HG03558 (cell line): Measurements from ENCODE around the gene HDC.

Source experiments
- ATAC-seq: cut with Tn5 transposase; IDR thresholded peaks from one replicate; pipeline ENCODE4 v1.9.1; 2021; ENCODE audit warnings: moderate number of reproducible peaks; ENCODE audit not compliant: unreplicated experiment; ENCODE audit errors: extremely low read depth

The HDC gene

DNA sequence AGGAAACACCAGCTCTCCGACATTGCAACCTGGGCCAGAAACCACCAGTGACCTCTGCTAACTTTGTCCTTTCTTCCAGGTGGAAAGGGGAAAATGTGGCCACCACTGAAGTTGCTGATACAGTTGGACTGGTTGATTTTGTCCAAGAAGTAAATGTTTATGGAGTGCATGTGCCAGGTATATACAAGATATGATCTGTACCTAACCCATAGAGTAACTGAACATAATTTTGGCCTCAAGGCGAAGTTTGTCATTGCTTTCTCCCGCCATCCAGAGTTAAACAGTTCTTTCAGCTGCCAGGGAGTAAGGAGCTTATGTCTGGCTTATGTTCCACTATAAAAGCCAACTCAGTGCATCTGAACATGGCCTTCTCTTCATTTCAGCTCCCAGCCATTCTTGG lies 36.7 kb downstream of the HDC start:
- no peak for ATAC-seq

DNA sequence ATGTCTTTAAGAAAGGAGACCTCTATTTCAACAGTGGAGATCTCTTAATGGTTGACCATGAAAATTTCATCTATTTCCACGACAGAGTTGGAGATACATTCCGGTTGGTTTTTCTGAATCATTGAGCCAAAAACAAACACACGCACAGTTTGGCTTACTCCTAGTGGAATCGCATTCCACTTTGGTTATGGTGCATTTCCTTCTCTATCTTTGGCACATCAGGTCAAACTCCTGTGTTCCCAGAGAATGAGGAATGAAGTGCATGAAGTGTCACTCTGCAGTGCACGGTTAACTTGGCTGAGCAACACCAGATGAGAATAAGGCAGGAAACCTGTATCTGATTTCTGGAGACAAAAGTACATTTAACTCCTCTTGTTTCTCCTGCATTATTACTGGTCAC lies 38.5 kb downstream of the HDC start:
- ATAC-seq: no peak

DNA sequence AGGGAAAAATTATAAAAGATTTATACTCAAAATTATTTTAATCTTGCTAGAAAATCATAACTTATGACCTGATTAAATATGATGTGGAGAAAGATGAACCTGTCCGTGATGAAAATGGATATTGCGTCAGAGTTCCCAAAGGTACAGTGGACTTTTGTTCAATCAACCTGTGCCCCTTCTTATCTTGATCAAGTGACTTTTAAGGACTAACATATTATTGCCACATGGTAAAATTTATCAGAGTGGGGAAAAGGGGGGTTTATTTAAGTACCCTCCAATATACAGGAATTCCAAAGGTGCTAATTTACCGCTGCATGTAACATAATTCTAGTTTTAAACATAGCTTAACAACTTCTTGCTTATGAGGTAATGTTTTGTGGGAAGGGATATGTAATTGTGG lies 39.6 kb downstream of the HDC start:
- no peak for ATAC-seq

GRCh38 chr15:50225057-50225456 lies 40.5 kb downstream of the HDC start:
- no peak for ATAC-seq

GRCh38 chr15:50224606-50225005 lies 40.9 kb downstream of the HDC start:
- no peak for ATAC-seq

DNA sequence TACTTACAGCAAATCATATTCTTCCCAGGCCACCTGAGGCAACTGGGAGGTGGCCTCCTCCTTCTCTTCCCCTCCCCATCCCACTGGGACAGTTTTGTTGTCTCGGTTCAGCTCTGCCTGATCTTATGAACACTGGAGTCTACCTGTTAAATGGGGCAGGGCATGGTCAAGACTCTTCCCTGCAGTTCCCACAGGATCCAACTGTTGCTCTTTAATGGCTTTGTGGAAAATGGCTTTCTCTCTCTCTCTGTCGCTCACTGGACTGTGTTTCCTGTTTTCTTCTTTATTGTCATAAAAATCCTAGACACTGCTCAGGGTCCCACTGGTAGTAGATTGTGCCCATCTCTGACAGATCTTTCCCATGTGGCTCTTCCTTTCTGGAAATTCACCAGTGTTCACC lies 43.3 kb downstream of the HDC start:
- ATAC-seq: no peak

GRCh38 chr15:50219820-50220219 lies 45.7 kb downstream of the HDC start:
- no peak for ATAC-seq

- ATAC-seq: no peak
Measured at GRCh38 chr15:50218691-50219090, 46.8 kb downstream of the HDC start.

DNA sequence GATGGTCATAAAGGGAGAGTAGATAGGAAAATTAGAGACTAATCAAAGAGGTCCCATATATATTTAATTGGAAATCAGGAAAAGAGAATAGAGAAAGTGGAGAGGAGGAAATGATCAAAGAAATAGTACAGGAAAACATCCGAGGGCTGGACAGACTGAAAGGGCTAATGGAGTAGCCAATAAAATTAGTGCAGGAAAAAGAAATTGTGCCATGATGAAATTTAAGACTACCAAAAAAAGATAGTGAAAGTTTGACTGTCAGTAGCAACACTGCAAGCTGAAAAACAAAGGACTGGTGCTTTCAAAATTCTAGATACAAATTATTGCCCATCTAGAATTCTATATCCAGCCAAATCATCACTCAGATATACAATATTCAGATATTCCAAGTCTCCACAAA lies 47.2 kb downstream of the HDC start:
- no peak for ATAC-seq

- ATAC-seq: no peak
Measured at GRCh38 chr15:50210462-50211157, 54.9 kb downstream of the HDC start.

- no peak for ATAC-seq
Measured at GRCh38 chr15:50209809-50210208, 55.7 kb downstream of the HDC start.

DNA sequence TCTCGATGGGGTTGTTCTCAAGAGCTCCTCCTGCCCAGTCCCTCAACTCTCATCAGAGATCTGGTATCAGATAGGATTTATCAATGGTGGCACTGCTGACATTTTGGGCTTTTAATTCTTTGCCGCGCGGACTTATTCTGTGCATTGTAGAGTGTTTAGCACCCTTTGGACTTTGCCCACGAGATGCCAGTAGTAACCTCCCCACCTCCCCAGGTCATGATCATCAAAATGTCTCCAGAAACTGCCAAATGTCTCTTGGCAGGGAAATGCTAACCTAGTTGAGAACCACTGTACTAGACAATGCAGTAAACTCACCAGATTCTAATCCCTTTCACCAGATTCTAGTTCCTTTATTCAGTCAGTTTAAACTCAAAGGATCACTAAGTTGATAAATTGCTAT lies 59.5 kb downstream of the HDC start:
- no peak for ATAC-seq

GRCh38 chr15:50202003-50202402 lies 63.5 kb downstream of the HDC start:
- ATAC-seq: no peak

DNA sequence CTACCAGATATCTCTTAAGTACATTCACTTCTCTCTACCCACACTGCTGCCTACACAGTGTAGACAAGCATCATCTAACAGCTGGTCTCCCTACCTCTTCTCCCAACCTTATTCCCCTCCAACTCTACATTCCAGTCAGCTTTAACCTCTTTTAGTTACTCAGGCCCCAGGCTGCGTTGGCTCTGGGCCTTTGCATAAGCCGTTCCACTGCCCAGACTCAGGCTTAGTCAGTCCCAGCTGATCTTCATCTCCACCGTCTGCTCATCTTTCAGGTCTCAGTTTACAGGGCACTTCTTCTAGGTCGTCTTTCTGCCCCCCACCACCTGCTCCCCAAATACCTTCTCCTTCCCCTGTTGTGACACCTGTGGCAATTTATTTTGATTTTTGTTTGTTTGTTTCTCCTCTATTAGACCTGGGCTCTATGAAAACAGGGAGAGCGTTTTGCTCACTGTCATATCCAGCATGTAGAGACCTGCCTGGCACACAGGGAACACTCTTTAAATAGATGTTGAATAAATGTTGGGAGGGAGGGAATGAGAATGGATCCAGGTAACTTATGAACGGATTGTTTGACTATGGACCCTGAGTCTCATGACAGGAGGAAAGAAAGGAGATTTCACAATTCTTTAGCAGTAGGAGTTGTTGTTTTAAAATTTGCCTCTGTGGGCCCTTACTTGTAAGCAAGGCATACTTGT lies 72.5 kb downstream of the HDC start:
- no peak for ATAC-seq

GRCh38 chr15:50192164-50192563 lies 73.4 kb downstream of the HDC start:
- ATAC-seq: no peak
